NB4 (cell line): ENCODE results near the gene TTC32.

Experiments
- CTCF ChIP-seq: IDR thresholded peaks from one replicate; pipeline ENCODE4 v1.5.1; 2012; ENCODE audit warnings: low read depth, low read length
- POLR2A ChIP-seq: IDR thresholded peaks from 2 replicates; pipeline ENCODE4 v1.6.1; 2011; ENCODE audit warnings: mild to moderate bottlenecking; ENCODE audit not compliant: insufficient read length; ENCODE audit errors: extremely low read depth

- no peak for TF ChIP-seq CTCF
- no peak for TF ChIP-seq POLR2A
These were observed 31.1 kb upstream of the TTC32 start for GRCh38 chr2:19932928-19933327.
